Muscle of back (tissue), 11 donors: ENCODE data around the gene MGAT4A. TPM values are rescaled to one million over a fixed set of nuclear protein-coding genes. Genes with fewer than 3 reads are reported as not detected.
"Not testable (repeated sequence)": the region's sequence is repeated elsewhere in the genome, so short reads cannot be mapped to it uniquely, and the experiment has no call there.

Experiments
- DNase-seq, 3 donors: peaks; one replicate each; pipeline versions ENCODE4 v3.0.0 to v3.0.0-alpha.2; 2013
- polyA plus RNA-seq, 10 donors: library from polyadenylated mRNA; unstranded; fragments of 120-200 nt; gene quantifications; one replicate each; pipeline ENCODE4 v1.2.1, GENCODE V29; 2013; ENCODE audit not compliant: insufficient read length in 10 of 10

MGAT4A gene
- polyA plus RNA-seq, 10 donors: 3.5 to 8.7 (median 5.3) TPM

DNA sequence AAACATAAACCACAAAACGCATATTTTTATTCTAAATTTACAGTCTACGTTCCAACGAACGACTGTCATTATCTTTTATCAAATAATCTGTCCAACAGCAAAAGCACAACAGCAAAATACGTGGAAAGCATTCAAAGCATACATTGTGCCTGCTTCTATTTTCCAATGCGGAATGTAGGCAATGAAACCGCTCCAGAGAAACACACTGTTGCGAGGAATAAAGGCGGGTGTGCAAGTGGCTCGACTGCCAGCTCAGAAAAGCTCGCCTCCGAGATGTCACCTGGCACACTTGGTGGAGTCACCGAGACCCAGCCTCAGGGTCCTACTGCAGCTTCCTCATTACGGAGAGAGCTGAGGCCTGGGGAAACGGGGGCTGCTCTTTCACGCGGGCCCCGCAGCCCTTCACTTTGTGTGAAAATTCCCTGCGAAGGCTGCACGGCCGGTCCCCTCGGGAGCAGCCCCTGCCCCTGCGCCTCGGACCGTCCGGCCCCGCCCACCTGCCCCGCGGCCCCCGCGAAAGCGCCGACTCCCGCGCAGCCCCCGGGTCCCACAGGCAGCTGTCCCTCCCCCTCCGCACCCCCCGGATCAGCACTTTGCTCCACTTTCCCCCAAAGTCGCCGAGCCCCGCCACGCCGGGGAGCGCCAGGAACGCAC lies 752 bp downstream of the MGAT4A start:
- DNase-seq: peak in 1 of 3 donors; percentile 57

DNA sequence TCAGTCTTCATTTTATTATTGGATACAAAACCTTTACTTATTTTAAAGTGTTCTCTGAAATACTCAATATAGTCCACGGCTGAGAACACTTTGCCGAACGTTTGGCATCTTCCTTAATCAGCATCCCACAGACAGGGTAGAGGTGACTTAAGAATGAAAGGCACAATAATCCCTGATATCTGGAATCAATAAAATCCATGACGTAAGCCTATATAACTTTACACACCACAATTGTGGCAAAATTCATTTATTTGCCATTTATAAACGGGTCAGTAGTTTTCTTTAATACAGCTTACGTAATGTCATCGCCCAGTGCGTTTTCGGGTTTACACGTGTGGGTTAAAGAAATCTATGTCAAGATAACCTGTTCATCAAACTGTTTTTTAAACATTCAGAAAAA lies 1.3 kb downstream of the MGAT4A start:
- DNase-seq: no peak

DNA sequence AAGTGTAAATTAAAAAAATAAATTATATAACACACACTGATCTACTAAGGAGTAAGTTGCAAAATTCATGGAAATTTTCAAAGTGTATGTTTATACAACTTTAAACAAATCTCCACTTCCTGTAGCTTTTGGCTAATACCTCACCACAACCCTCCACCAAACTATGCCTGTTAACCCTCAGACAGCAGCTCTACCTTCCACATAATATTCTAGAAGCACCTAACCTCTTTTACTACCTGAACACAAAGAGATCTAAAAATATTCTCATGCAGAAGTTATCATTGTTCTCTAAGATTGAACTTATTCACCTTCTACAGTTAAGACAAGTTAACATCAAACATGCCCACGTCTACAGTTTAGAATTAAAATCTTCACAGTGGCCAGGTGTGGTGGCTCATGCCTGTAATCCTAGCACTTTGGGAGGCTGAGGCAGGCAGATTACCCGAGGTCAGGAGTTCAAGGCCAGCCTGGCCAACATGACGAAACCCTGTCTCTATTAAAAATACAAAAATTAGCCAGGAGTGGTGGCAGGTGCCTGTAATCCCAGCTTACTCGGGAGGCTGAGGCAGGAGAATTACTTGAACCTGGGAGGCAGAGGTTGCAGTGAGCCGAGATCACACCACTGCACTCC lies 2.7 kb downstream of the MGAT4A start:
- DNase-seq: not testable (repeated sequence)

DNA sequence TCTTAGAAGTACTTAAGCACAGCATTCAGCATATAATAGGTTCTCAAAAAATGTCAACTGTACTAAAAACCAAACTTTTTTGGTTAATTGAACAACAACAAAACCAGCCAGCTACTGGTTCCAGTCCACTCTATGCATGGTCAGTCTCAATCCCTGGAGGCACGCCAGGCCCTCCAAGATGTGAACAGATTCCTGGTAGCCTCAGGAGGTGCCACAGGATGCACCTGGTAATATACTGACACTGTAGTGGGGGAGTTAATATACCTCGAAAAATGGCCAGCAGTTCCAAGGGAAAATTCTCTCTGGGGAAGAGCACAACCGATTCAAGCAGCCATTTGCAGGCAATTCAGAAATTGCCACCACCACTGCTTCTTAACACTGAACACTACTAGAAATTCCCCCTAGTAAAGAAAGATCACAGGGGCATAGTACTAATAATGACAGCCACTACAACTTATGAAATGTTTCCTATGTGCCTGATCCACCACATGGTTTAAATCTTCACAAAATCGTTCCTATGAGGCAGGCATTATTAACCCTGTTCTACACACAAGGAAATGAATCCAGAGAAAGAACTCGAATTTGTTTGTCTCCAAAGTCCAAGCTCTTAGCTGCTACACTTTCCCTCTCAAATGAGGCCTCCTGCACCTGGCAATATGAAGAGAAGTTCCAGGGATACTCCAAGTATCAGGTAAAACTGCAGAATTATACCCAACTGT lies 3.4 kb downstream of the MGAT4A start:
- no peak for DNase-seq

DNA sequence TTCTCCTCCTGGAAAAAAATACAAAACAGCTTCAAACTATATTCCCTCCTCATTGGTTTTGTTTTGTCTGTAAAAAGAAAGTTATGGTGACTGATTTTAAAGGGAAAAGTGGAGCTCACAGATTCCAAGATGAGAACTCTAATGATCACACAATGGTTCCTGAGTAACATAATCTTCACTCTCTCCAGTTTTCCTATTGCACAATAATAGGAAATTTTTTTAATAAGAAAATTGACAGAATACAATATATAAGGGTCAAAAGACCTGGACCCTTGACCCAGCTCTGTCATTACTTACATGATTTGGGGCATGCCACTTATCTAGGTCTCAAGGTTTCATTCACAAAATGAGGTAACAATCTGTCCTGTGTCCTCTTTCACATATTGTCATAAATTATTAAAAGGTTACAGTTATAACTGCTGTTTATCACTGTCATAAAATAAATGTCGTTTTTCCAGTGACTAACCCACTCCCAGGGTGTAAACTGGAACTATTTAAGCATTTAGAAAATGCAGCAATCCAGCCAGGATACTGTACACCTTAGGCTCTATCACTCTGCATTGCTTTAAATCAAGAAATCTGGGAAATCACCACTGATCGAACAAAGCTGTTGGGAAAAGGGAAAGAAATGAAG lies 4.1 kb downstream of the MGAT4A start:
- DNase-seq: no peak

DNA sequence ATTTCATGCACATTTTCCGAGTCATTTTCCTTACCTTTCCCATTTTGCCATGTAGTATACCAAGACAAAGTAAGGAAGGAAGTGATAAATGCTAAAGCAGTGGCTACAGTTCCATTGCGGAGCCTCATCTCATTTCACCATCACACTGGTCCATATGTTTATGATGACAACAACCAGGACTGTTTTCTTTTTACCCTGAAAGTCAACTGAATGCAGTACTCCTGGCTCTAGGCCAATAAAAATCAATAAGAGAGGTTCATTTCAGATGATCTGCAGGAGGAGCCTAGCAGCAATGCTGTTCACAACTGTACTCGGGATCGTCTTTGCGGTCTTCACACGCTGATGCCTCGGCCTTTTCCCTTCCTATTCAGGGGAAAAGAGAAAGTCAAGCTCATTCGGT lies 4.7 kb downstream of the MGAT4A start:
- DNase-seq: no peak

DNA sequence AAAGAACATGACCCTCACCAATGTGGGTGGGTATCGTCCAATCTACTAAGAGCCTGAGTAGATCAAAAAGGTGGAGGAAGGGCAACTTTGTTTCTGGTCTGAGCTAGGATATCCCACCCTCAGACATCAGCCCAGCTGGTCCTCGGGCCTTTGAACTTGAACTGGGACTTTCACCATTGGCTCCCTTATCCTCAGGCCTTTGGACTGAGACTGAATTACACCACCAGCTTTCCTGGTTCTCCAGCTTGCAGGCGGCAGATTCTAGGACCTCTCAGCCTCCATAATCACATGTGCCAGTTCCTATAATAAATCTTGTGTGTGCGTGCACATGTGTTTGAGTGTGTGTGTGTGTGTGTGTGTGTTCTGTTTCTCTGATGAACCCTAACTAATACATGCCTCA lies 10.6 kb downstream of the MGAT4A start:
- DNase-seq: no peak

DNA sequence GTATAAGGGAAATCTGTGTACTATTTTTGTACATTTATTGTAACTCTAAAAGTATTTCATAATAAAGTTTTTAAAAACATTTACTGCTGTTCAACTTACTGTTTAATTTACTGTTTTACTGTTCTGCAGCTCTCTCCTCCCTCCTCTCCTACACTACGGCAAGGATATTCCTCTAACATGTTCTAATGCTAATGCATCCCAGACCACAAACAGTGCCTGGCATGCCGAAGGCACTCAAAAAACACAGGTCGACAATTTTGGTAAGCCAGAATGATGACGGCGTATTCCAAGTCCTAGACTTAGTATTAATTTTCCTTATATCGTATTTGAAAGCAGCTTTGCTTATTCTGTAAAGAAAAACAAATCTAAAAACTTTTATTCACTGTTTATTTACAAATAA lies 13.3 kb downstream of the MGAT4A start:
- no peak for DNase-seq

DNA sequence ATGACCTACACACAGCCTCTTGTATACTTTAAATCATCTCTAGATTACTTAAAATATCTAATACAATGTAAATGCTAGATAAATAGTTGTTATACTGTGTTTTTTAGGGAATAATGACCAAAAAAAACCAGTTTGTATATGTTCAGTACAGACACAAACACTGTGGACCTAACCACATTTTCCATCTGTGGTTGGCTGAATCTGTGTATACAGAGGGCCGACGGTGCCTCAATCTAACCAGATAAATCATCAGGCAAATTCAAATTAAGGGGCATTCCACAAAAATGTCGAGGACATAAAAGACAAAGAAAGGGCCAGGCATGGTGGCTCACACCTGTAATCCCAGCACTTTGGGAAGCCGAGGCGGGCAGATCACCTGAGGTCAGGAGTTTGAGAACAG lies 14.1 kb downstream of the MGAT4A start:
- DNase-seq: no peak

DNA sequence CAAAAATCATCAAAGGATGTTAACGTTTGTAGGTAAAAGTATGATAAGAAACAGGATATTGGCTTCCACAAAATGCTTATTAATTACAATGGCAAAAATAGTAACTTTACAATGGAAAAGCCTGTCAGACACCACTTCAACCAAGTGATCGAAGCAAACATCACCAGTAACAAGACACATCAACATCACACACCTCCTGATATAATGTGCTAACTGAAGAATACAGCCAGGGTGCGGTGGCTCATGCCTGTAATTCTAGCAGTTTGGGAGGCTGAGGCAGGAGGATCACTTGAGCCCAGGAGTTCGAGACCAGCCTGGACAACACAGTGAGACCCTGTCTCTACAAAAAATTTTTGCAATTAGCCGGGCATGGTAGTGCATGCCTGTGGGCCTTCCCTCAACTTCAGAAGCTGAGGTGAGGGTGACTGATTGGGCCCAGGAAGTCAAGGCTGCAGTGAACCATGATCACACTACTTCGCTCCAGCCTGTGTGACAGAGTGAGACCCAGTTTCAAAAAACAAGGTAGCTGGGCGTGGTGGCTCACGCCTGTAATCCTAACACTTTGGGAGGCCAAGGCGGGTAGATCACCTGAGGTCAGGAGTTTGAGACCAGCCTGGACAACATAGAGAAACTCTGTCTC lies 15.0 kb downstream of the MGAT4A start:
- DNase-seq: no peak

DNA sequence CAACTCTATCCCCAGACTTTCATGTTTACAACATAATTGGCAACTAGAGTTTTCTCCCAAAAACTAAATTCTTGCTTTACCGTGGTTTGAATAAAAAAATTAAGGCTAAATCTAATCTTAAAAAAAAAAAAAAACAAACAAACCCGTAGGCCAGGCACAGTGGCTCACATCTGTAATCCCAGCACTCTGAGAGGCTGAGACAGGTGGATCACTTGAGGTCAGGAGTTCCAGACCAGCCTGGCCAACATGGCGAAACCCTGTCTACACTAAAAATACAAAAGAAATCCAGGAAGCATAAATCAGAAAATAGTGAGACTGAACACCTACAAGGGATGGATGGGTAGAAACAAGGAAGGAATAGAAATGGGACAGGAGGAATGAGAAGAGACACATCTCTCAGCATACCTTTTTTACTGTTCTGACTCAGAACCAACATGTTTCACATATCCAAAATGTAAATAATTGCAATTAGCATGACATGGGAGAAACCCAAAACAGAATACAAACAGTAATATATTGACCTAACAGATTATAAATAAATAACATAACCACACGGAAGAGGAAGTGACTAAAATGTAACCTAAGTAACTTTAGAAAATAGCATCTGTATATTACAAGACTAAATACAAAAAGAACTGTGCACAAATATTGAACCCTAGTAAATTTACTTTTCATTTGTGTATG lies 17.5 kb downstream of the MGAT4A start:
- DNase-seq: no peak

DNA sequence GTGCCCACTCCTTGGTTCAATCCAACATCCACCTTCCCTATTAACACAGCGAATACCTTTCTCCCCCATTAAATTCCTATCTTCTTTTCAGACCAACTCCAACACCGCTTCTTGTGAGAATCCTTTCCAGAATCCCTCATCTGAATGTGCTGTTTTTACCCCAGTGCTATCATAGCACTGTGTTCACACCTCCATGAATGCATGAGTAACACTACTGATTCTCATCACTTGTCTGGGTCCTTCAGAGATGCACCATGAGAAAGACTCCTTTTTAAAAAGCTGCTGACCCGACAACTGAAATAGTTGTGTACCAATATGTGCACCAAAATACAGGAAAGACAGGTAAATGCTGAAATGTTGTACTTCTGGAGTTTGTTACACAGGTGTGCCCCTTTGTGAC lies 18.8 kb downstream of the MGAT4A start:
- no peak for DNase-seq

DNA sequence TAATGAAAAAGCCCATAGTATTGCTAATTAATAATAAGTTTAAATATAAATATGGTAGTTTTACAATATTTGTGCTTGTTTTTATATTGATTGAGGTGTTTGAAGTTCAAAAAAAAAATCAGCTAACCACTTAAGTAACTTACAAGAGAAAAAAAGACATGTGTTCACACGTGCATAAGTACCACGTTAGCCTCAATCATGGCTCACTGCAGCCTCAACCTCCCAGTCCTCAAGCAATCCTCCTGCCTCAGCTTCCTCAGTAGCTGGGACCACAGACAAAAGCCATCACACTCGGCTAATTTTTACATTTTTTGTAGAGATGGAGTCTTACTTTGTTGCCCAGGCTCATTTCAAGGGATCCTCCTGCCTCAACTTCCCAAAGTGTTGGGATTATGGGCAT lies 19.4 kb downstream of the MGAT4A start:
- no peak for DNase-seq

DNA sequence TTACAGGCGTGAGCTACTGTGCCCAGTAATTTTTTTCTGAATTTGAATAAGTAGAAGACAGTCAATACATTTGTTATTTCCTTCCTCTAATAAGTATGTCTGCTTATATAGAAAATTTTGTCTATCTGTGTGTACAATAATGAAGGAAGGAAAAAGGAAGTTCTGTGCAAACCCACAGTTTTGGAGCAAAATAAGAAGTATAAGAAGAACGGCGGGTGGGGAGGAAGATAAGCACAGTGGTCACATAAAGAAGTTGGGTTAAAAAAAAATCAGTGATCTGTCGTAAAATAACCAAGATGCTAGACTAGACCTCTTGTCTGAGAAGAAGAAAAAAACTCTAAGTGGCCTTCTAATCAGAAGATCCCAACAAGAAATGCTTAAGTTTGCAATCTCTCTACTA lies 20.2 kb downstream of the MGAT4A start:
- DNase-seq: no peak

DNA sequence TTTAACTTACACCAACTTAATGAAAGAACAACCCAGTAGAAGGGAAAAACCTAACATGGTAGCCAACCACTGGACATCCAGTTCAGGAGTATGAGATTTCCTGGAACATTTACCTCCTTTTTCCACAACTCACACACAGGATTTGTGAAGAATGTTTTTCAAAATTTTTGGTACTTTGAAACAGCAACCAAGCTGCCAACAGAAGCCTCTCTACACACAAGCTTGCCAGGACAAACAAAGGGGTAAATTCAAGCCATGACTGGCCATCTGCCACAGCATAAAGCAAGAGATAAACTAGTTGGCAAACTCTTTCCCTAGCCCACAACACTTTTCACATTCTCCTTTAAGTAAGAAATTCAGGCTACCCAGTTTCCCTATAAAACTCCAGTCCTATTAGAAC lies 21.4 kb downstream of the MGAT4A start:
- peak in 2 of 3 donors; percentile 24 to 30 for DNase-seq

DNA sequence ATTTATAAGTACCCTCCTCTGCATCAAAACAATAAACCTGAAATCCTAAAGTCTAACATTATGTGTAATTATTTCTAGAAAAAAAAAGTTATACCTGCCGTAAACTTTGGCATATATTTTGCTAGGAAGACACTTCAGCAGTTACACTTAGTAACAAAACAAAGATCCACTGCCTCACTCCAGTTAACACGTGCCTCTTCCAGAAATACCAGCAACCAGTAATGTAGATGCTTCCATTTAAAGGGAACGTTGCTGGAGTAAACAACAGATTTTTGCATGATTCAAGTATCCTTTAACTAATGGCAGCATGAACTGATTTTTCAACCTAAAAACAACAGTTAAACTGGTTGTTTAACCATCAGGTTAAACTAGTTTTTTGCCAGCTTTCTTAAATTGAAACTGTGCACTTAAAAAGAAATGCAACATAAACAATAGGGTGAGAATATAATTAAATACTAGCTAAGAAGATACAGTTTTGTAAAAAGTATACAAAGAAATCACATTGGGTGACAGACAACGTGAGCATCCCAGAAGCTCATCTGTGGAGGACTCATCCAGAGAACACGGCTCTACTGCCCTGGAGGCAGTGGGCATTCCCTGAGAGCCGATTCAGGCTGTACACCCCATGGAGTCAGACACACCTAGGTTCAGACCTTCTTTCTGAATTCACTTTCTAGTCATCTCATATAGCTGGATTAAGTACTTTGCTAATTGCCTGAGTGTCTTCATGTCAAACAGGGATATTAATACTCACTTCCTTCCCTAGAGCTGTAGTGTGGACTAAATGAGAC lies 22.3 kb downstream of the MGAT4A start:
- DNase-seq: no peak

DNA sequence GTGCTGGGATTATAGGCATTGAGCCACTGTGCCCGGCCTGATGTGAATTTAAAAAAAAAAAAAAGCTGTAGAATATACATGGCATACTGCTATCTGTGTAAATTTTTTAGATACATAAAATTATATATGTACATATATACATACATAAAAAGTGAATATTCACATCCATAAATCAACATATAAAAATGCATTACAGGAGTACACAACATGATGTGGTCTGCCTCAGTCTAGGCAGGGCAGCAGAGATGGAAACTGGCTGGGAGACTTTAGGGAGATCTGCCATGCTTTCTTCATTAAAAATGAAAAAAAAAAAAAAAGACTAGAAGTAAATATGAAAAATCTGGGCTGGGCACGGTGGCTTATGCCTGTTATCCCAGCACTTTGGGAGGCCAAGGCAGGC lies 24.3 kb downstream of the MGAT4A start:
- no peak for DNase-seq

DNA sequence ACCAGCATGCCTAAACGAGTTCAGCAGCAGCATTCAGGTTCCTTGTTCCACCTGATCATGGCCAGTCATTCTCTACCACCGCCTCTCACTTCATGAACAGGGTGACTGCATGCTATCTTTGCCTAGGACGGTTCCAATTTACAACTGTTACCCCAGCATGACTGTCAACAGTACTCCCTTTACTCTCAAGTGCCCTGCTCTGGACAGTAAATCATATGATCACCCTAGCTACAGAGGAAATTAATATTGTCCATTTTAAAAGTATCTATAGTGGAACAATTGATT lies 25.7 kb downstream of the MGAT4A start:
- DNase-seq: no peak

DNA sequence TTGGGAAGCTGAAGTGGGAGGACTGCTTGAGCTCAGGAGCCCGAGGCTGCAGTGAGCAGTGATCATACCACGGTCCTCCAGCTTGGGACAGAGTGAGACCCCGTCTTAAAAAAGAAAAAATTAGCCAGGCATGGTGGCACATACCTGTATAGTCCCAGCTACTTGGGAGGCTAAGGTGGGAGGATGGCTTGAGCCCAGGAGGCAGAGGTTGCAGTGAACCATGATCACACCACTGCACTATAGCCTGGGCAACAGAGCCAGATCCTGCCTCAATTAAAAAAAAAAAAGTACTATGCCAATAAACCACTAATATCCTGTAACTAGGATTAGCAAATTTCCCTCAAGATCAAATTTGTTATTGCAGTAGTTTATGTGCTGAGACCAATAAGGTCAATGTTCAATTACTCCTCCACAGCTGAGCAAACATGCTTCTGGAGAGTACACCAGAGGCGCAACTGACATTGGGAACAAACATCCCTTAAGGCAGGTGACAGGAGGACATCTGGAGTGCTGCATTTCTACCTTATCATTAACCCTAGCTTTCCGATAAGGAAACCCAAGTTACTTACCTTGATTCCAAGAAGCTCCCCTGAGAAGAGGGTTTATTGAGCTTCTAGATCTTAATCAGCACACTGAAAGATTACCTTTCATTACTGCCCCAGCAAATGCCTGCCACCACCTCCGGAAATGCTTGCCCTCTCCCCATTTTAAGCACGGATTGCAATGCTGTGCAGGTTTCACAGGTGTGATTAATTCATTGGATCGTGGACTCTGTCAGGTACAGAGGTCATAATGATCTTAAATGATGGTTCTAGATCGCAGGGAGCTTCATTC lies 26.2 kb downstream of the MGAT4A start:
- DNase-seq: no peak

DNA sequence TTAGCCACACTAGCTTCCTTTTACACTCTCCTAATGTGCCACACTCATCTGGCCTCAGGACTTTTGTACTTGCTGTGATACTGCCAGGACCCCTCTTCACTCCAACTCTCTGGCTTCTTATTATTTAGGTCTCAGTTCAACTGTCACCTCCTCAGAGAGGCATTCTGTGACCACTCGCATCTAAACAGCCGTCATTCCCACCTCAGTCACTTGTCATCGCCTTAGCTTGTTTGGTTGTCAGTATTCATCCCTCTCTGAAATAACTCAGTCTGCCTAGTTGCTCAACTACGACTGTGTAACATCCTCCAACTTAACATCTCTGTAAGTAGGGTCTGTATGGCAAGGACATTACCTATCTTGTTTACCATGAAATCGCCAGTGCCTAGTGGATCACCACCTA lies 27.2 kb downstream of the MGAT4A start:
- DNase-seq: no peak
